HG03439 (cell line): ENCODE results near the gene SYNE1.
"Not testable (repeated sequence)": the region's sequence is repeated elsewhere in the genome, so short reads cannot be mapped to it uniquely, and the experiment has no call there.

Experiments
- ATAC-seq: cut with Tn5 transposase; IDR thresholded peaks from one replicate; pipeline ENCODE4 v1.9.1; 2021; ENCODE audit warnings: mild to moderate bottlenecking, moderate library complexity; ENCODE audit not compliant: unreplicated experiment

SYNE1 gene

GRCh38 chr6:152572338-152573088, 64.6 kb downstream of the SYNE1 start:
- ATAC-seq, result no peak

DNA sequence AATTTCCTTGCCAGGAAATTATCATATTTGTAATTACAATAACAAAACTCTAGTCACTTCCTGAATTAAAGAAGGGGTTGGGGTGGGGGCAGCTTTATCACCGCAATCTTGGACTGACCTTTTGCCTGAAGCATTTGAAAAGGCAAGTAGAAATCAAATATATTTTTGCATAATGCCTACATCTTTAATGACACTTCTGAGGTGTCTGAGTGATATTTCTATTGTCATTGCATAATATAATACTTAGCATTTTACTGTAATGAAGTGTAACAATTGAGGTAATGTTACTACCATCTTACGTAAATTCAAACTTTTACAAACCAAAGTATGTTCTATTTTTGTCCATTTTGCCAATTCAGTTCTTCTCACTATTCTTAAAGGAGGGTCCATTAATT, 65.2 kb downstream of the SYNE1 start:
- no peak for ATAC-seq

- no peak for ATAC-seq
These were observed 66.1 kb downstream of the SYNE1 start for GRCh38 chr6:152571089-152571488.

DNA sequence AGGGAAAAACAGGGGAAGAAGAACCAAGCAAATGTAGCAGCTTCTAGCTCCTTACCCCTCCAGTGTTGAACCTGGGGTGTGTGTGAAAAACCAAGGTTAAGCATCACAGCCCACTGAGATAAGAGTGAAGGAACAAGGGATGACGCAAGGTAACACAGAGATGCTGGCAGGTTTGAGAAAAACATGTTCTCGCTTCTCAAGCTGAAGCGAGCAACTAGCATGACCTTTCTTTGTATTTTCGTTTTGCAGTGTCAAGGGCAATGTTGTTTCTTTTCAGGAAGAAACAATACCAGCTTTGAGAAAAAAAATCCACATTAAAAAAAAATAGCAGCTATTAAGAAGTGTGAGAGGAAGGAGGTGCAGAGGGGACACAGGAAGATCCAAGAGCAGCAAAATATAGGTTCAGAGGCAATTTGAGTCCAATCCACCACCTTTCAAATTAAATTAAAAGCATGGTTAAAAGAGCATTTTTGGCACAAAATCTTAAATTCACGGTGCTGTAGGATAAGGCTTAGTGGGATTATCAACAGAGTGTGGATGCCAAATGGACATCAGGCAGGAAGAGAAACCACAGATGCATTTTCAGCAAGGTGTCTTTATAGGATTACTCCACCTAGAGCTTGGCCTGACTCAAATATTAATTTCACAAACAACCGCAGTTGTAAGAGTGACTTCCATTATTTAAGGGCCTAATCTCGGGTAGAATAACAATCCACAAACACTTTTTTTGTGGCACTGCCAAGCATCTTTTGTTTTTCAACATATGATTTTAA, 70.9 kb downstream of the SYNE1 start:
- ATAC-seq, result no peak

GRCh38 chr6:152563177-152563576, 74.0 kb downstream of the SYNE1 start:
- no peak for ATAC-seq

DNA sequence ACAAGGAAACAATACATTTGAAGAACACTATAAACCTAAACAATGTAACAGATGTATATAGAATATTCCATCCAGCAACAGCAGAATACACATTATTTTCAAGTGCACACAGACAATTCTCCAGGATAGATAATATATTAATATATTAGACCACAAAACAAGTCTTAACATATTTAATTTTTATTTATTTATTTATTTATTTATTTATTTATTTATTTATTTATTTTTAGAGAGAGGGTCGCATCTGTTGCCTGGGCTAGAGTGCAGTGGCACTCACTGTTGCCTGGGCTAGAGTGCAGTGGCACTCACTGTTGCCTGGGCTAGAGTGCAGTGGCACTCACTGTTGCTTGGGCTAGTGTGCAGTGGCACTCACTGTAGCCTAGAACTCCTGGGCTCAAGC, 78.4 kb downstream of the SYNE1 start:
- not testable (repeated sequence) for ATAC-seq

- no peak for ATAC-seq
These were observed 79.7 kb downstream of the SYNE1 start for GRCh38 chr6:152557502-152557901.

GRCh38 chr6:152554851-152555250, 82.3 kb downstream of the SYNE1 start:
- no peak for ATAC-seq

DNA sequence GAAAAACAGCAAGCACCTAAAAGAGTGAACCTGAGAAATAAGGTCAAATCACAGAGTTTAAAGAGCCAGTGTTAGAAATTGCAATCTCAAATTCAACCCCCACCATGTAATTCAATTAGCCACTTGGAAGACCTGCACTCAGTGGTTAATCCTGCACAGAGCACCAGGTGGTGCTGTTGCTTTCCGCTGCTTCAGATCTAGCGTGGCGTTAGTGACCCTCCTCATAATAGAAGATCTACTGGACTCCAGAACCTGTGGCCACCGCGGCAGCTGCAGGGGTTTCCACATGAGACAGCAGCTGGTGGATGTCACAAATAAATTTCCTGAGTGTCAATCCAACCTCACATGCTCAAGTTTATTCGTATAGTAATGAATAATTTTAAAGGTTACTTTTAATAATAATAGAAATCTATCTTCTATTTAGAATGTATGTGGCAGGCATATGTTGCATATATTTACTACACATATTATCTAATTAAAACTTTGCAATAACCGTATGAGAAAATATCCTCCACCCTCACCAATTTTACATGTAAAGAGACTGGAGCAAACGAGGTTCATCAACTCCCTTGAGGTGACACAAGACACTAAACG, 84.4 kb downstream of the SYNE1 start:
- peak; percentile 89 for ATAC-seq

GRCh38 chr6:152543519-152543918, 93.6 kb downstream of the SYNE1 start:
- ATAC-seq, result no peak

- ATAC-seq, result no peak
These were observed 96.8 kb downstream of the SYNE1 start for GRCh38 chr6:152540381-152540780.

DNA sequence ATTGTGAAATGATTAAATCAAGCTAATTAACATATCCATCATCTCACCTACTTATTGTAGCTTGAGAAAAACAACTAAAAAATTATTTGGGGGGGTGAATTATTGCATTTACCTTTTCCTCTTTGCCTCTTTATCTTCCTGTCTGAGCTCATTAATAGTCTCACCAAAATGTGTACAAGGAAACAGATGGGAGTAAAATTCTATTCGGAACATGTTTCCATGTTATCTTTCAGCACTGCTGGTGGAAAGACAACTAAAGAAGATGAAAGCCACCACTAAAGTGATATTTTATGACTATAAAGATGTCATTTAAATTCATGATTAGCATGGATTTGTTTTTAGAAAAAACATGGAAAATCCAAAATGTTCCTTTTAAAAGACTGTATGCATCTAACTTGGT, 102.6 kb downstream of the SYNE1 start:
- ATAC-seq, result no peak

DNA sequence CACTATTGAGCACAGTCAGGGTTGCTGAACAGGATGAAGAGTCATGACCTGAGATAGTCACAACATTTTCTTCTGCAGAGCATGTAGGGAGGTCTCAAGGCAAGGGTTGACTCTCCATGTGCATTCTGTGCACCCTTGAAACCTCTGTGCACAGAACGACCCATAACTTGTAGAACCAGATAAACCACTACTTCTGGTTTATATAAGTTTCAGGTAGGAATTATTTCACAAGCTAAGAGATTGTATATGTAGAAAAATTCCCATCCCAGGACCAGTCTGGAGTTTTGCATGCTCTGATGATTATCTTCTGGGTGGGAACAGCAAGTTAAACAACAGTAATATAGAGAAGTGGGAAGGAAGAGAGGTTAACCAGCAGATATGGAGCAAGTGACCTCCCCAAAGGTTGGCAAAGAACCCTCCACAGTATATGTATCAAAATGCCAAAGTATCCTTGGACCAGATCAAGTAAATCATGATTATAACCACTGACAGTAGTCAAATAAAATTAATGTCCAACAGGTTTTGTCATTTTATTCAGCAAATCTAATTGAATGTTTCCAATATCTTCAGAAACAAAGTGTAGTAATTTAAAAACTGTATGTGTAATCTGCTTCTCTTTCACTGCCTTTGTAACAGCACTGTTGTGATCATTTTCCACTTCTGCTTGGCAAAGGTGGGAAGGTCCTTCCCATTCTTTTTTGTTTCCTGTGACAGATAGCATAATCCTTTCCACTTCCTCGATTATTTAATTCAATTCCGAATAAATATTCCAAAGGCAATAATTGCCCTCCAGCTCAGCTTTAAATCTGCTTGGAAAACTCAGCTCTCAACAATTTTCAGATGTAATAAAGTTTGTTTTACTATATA, 104.4 kb downstream of the SYNE1 start:
- ATAC-seq, result no peak

- no peak for ATAC-seq
These were observed 105.5 kb downstream of the SYNE1 start for GRCh38 chr6:152531659-152532058.

DNA sequence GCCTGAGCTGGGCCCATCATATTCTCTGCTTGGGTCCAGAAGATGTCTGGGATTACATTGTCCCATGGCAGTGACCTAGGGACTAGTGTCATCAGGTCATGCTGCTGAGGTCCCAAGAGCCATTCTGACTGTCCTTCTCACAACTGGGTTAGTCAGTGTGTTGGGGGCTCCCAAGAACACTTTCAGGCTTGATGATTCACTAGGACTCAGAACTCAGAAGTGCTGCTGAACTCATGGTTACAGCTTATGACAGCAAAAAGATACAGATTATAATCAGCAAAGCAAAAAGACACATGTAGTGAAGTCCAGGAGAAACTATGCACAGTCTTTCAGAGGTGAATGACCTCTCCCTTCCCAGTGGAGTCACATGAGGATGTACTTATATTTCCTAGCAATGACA, 107.8 kb downstream of the SYNE1 start:
- ATAC-seq, result no peak

- not testable (repeated sequence) for ATAC-seq
These were observed 123.0 kb downstream of the SYNE1 start for GRCh38 chr6:152514120-152514519.

DNA sequence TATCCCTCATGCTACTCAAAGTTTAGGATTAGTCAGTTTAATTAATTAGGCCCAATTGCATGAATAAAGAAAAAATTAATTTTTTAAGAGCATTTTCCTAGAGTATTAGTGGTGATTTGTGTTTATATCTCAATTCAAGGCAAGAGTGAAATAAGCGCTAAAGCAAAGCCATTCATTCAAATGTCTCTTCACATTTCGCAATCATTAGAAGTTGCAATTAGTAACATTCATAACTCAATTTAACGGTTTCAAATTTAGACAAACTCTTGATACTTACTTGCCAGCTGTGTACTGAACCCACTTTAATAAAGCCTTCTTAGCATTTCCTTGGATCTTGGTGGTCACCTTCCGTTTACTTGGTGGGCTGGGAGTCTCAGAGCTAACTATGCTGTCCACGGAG, 127.2 kb downstream of the SYNE1 start:
- ATAC-seq, result no peak

DNA sequence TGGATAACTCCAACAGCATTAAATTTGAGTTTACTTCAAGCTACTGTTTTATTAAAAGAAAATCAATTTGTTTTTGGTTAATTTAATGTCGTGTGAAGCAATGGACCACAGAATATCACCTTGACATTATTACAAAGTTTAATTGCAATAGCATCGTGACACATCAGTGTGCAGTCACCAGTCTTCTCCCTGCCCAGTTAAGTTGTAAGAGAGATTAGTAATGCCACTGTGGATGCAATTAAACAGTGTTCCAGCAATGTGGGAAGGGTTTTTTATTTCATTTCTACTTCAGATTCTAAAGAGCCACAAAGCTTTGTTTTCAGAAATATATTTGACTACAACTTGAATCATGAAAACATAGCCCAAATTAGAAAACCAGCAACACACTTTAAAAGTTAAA, 128.7 kb downstream of the SYNE1 start:
- ATAC-seq, result no peak

DNA sequence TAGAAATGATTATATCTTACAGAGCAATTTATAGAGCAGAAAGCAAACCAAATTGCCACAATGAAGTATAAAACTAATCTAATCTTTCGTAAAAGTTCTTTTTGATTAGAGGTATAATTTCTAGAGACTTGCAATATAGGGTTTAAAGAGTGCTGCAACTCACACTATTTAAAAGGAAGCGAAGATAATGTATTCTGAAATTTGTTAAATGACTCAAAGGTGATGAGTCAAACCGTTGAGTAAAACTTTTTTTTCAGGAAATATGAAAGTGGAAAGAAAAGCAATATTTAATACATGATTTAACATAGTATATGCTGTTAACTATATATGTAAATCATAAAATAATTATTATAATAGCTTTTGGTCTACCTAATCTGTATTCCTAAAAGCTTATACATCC, 133.6 kb downstream of the SYNE1 start:
- ATAC-seq, result no peak

DNA sequence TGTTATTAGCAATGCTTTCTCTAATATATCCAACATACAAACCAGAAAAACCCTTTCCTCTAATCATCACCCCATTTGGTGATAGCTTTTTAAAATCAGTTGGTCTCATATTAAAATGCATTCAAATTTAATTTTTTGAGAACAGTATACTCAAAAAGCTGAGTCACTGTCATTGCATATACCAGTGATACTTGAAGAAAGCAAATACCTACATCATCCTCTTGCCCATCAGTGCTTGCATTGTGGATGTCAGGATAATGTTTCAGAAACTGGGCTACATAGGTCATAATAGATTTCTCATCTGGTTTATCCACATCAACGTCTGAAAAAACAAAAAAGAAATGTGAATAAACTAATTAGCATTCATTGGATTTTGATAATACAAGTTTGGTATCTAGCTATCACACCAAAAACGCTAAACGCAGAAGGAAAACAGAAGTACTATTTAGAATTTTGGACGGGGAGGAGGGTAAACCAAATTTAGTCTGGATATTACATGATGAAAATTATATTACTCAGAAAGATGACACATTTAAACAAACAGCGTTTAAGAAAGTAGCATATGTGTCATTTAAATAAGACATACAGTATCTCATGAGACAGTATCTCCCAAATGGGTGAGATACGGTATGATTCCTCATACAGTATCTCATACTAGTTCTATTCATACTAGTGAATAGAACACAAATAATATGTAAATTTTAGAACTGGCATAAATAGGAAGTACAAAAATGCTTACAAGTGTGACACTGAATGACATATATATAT, 134.6 kb downstream of the SYNE1 start:
- ATAC-seq, result no peak
